HG02943 (cell line): ENCODE results near the gene ADGRL3.

Experiments used
- ATAC-seq: cut with Tn5 transposase; IDR thresholded peaks from one replicate; pipeline ENCODE4 v1.9.1; 2021; ENCODE audit warnings: mild to moderate bottlenecking, low read depth, moderate library complexity; ENCODE audit not compliant: unreplicated experiment

Gene ADGRL3

DNA sequence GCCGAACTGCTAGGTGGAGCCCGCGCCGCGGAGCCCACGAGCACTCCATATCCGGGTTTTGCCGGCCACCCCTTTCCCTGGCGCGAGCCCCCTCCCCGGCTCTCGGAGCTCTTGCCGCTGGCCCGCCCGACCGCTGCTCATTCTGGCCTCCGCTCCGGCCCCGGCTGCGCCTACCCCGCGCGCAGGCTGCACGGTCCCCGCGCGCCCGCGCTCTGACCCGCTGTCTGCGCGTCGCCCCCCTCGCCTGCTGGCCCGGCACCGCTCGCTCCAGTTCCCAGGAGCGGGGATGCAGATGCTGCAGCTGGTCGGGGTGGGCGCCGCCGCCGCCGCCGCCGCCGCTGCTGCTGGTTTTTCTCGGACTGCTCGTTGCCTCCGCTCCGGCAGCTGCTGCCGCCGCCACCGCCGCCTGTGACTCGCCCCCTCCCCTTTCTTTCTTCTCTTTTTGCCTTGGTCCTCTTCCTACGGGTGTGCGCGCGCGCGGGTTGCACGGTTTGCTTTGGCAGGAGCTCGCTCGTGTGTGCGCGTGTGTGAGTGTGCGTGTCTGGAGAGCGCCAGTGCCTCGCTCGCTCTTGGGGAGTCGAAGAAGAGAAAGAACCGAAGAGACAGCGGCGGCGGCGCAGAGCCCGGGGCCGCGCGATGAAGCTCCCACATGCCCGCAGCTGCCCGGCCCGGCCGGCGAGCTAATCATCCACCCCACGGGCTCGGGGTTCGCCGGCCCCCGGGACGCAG, at the start of gene ADGRL3:
Gene ADGRL3 (plus strand): TSS at position 140 of the 729 bp plus-strand sequence.
- no peak for ATAC-seq

GRCh38 chr4:61152433-61152832, 47.7 kb upstream of the ADGRL3 start:
- no peak for ATAC-seq

DNA sequence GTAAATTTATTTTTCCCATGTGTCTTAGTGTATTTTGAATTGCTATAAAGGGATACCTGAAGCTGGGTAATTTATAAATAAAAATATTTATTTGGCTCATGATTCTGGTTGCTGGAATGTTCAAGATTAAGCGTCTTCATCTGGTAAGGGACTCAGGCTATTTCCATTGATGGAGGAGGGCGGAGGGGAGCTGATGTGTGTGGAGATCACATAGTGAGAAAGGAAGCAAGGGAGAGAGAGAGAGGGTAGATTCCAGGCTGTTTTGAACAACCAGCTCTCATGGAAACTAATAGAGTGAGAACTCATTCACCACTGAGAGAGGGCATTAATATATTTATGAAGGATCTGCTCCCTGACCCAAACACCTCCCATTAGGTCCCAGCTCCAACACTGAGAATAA, 39.6 kb upstream of the ADGRL3 start:
- no peak for ATAC-seq

GRCh38 chr4:61162116-61162515, 38.0 kb upstream of the ADGRL3 start:
- no peak for ATAC-seq

DNA sequence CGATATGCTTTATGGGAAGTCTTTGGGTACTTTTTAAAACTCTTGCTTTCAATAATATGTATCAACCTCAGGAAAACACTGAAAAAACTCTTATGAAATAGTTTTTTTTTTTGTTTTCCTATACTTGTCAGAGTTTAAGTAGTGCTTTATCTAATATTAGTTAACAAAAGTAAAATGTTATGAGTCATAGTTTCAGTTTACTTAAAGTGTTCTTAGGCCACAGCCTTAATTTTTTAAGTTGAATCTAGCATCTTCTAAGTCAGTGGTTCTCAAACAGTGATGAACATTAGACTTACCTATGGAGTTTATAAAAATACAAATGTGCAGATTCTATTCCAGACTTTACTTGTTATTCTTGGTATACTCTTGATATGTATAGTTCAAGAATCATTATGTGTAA, 26.3 kb upstream of the ADGRL3 start:
- ATAC-seq, result no peak

DNA sequence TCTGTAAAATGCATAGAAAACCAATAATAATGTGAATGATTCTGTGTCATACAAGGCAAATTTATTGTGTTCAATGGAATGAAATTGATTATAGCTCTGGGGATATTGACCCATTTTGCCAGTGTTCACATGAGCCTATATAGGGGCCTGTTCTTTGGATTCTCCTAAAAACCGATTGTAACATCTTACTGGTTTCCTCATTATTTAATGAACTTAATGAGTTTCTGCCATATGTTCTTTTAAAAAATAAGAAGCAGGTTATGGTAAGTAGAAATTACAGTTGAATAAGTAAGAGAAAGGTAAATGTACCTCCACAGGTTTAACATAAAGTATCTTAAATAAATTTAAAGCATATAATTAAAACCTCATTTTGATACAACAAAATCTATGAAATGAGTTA, 24.6 kb upstream of the ADGRL3 start:
- ATAC-seq, result no peak

GRCh38 chr4:61177367-61177766, 22.8 kb upstream of the ADGRL3 start:
- ATAC-seq, result no peak

DNA sequence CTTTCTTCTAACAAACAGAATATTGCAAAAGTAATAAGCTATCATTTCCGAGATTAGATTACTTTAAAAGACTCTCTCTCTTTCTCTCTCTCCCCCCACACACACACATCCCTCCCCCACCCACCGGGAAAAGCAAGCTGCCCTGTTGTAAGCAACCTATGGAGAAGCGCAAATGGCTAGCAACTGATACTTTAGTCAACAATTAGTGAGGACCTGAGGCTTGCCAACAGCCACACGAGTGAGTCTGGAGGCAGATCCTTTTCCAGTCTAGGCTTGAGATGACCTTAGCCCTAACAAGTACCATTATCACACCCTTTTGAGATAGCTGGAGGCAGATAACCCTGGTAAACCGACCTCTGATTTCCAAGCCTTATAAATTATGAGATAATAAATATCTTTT, 19.7 kb upstream of the ADGRL3 start:
- no peak for ATAC-seq

- ATAC-seq, result no peak
These were observed 17.2 kb upstream of the ADGRL3 start for GRCh38 chr4:61182915-61183314.

GRCh38 chr4:61185288-61185687, 14.8 kb upstream of the ADGRL3 start:
- ATAC-seq, result no peak

DNA sequence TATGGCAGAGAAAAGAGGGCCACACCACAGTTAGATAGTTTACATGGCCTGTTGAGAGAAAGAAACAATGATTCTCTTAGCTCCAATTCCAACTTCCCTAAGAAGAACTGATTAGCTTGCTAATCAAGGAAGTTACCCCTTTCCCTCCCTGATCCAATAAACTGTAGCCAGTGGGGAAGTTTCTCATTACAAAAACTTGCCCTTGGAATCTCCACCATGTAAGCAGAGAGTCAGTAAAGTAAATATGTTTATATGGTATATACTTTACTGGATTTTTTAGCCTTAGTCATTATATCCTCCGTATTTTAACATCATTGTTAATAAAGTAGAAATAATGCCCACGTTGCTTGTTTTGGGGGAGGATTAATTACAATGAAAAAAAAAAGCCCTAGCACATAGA, 7.7 kb upstream of the ADGRL3 start:
- ATAC-seq, result no peak

- ATAC-seq, result no peak
These were observed 6.3 kb upstream of the ADGRL3 start for GRCh38 chr4:61193863-61194262.

GRCh38 chr4:61194571-61194970, 5.6 kb upstream of the ADGRL3 start:
- ATAC-seq, result no peak

DNA sequence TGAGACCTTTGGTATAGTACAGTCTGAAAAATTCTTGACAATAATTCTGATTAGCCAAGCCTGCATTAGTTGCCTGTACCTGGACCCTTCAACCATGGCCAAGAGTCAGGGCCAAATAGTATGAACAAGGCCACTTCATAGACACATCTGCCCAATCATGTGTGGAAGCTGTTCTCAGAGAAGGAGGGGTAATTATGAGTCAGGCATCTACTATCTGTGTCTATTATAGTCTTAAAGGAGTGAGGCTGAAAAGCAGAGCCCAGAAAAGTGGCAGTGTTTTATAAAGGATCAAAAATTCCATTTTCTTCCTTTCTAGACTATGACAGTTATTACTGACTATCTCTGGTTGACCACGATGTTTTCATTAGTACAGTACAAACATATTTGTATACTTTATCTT, 5.0 kb upstream of the ADGRL3 start:
- ATAC-seq, result no peak

GRCh38 chr4:61198686-61199085, 1.4 kb upstream of the ADGRL3 start:
- no peak for ATAC-seq

- ATAC-seq, result no peak
These were observed 296 bp upstream of the ADGRL3 start for GRCh38 chr4:61199873-61200186.

- ATAC-seq, result no peak
These were observed 895 bp downstream of the ADGRL3 start for GRCh38 chr4:61200916-61201526.

- ATAC-seq, result no peak
These were observed 1.4 kb downstream of the ADGRL3 start for GRCh38 chr4:61201561-61201960.

- no peak for ATAC-seq
These were observed 2.0 kb downstream of the ADGRL3 start for GRCh38 chr4:61201961-61202637.

GRCh38 chr4:61202638-61203435, 2.7 kb downstream of the ADGRL3 start:
- ATAC-seq, result no peak

DNA sequence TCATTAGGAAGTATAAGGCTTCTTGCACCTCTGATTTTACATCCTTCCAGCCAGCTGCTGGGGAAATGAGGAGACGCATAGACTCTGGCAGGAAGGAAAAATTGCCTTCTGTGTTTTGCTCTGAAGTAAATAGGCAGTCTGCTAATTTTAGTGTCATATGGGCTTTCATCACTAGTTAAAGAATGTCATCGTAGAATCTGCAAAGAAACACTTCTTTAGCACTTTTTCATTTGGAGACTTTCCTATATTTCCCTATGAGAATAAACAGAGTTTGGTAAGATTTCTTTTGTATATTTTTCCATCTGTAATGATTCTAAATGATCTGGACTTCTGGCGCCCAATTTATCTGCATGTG, 3.3 kb downstream of the ADGRL3 start:
- no peak for ATAC-seq
